ENCODE data around the gene LIMK1.

DNA sequence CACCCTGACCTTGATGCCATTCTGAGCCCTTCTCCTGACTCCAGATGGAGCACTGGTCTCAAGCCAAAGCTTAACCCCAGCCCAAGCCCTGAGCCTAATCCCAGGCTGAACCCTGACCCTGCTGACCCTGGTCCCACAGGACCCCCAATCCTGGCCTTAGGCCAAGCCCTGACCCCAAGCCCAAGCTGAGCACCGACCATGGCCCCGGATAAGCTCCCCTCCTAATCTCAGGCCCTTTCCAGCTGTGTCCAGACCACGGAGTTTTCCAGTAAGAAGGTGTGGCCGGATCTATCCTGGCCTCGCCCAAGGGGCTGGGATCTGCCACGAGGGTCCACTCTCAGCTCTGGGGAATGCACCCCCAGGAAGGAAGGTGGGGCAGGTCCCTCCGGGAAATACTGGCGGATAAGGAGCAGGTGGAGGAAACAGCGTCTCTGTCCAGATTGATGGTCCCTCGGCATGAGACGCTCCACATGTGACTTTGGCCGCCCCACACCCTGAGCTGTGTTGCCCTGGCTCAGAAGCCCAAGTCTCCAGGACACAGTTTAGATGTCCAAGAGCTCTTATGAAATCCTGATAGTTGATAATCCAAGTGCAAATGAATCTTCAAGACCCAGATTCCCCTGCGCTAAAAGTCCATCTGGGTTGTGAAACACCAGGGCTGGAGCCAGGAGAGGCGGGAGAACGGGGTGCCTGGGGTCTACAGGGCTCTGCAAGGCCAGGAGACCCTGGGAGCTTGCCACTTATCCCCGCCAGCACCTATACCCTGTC, 45.2 kb upstream of the LIMK1 start:
- TF ChIP-seq EZH2 (IDR thresholded peaks at IDR 0.05; ENCODE audit: borderline replicate concordance, low read depth, low read length, severe bottlenecking) = no peak
- TF ChIP-seq, protein P1, sequence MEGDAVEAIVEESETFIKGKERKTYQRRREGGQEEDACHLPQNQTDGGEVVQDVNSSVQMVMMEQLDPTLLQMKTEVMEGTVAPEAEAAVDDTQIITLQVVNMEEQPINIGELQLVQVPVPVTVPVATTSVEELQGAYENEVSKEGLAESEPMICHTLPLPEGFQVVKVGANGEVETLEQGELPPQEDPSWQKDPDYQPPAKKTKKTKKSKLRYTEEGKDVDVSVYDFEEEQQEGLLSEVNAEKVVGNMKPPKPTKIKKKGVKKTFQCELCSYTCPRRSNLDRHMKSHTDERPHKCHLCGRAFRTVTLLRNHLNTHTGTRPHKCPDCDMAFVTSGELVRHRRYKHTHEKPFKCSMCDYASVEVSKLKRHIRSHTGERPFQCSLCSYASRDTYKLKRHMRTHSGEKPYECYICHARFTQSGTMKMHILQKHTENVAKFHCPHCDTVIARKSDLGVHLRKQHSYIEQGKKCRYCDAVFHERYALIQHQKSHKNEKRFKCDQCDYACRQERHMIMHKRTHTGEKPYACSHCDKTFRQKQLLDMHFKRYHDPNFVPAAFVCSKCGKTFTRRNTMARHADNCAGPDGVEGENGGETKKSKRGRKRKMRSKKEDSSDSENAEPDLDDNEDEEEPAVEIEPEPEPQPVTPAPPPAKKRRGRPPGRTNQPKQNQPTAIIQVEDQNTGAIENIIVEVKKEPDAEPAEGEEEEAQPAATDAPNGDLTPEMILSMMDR (IDR thresholded peaks at IDR 0.05; ENCODE audit: borderline replicate concordance, extremely low read depth, low read length, poor library complexity, severe bottlenecking) = no peak

All from DND-41 (cell line).